ENCODE results near the gene TARBP1.

The TARBP1 gene

DNA sequence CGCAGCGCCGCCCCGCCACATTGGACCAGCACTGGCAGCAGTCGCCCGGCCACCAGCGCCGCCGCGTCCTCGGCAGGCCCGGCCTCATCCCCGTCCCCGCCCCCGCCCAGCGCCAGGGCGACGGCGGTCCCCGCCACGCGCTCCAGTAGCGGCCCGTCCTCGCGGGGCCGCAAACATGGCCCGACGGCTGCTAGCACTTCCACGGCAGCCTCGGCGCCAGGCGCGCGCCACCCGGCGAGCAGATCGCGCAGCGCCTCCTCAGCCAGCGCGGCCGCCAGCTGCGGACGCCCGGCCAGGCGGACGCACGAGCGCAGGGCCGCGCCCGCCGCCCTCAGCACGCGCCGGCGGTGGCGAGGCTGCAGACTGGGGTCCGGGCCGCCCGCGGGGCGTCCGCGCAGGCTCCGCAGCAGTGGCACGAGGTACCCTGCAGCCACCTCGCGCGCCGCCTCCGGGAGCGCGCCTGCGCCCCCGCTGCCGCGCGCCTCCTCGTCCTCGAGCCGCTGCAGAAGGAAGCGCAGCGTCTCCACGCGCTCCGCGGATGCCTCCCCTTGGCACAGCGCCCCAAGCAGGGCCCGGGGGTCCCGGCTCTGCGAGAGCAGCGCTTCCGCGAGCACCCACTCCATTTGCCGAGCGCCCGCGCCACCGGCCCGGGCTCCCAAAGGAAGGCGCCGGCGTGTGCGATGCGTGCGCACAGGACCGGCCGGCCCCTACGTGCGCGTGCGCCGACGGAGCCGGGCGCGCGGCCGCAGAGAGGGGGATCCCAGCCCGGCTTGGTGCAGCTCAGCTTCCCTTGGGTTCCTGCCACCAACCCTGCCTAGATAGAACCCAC lies at the start of gene TARBP1:
TSS of gene TARBP1 (minus strand) at position 699 of the 829 bp plus-strand sequence. CDS start at position 623, 76 bp downstream.
- TF ChIP-seq CTCF (conservative IDR thresholded peaks at IDR 0.05; ENCODE audit: low read depth, low read length), result no peak

DNA sequence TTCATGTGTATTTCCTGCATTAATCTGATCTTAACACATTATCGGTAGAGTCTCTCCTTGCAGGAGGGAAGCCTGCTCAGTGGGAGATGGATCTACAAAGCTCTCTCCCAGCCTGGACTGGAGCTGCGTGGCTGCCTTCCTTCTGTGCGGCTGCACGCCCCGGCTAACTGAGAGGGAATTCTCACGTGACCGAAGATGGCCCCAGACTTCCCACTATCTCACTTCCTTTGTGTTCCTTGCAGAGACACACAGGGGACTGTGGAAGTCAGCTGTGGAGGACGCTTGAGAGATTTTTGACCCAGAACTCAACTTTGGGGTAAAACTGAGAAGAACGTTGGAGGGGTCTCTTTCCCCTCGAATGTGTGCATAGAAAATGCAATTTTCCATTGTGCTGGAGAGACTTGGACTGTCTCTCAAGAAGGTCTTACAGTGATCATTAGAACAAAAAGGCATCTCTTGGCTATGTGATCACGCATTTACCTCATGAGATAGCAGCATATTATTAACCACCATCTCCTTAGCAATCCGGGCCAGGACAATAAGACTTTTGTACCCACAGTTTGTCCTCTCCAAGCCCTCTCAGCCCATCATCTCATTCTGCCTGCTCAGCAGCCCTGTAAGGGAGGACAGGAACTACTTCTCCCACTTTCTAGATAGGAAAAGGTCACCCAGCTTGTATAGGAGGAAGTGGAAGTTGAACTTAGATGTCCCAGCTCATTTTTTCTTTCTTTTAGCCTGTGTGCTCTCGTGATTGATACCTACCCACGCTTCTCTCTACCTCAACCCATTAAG lies 49.3 kb upstream of the TARBP1 start:
- no peak for TF ChIP-seq CTCF (conservative IDR thresholded peaks at IDR 0.05; ENCODE audit: low read depth, low read length)
- DNase-seq (ENCODE audit: low read depth), result no peak
- no peak overlapping the region for H3K4me3 ChIP-seq (ENCODE audit: low read depth, low read length)

More for the DNA sequence above, at the start of gene TARBP1:
- peak; percentile 73 for DNase-seq (ENCODE audit: low read depth)
- H3K4me3 ChIP-seq (ENCODE audit: low read depth, low read length), result peak within 1 kb of the TSS; percentile 76

- no peak overlapping the region for H3K4me3 ChIP-seq (ENCODE audit: low read depth, low read length)
- no peak for TF ChIP-seq CTCF (conservative IDR thresholded peaks at IDR 0.05; ENCODE audit: low read depth, low read length)
- no peak for DNase-seq (ENCODE audit: low read depth)
Observed at GRCh38 chr1:234527346-234527745, 48.4 kb upstream of the TARBP1 start.

- no peak for DNase-seq (ENCODE audit: low read depth)
- no peak overlapping the region for H3K4me3 ChIP-seq (ENCODE audit: low read depth, low read length)
- TF ChIP-seq CTCF (conservative IDR thresholded peaks at IDR 0.05; ENCODE audit: low read depth, low read length), result no peak
Observed at GRCh38 chr1:234526922-234527321, 47.9 kb upstream of the TARBP1 start.

DNA sequence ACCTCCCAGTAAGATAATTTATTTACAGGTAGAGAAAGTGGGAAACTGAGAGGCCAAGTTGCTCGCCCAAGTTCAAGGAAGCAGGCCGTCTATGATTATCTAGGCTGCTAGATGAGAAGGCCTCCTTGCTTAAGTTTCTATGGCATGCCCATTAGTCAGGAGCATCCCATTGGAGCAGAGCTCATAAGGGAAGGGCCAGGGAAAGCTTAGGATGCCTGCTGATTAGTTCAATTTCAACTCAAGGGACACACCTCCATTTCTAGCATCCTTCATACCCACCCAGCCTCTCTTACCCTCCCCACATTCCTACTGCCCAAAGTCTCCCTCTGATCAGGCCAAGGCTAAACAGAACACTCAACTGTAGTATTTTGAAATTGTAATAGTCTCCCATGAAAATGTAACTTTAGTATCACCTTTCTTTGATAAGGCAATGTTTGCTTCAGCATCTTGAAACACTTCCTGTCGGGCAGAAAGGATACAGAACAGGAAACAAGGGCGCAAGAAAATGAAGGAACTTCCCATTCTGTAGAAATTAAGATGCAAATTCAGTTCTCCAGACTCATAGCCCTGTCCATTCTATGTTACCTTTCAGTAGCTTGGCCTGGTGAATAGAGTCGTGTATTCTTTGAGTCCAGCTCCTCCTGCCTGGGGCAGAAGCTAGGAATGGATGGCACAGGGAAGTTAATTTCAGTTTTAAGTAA lies 46.3 kb upstream of the TARBP1 start:
- H3K4me3 ChIP-seq (ENCODE audit: low read depth, low read length), result no peak overlapping the region
- TF ChIP-seq CTCF (conservative IDR thresholded peaks at IDR 0.05; ENCODE audit: low read depth, low read length), result no peak
- DNase-seq (ENCODE audit: low read depth), result no peak

DNA sequence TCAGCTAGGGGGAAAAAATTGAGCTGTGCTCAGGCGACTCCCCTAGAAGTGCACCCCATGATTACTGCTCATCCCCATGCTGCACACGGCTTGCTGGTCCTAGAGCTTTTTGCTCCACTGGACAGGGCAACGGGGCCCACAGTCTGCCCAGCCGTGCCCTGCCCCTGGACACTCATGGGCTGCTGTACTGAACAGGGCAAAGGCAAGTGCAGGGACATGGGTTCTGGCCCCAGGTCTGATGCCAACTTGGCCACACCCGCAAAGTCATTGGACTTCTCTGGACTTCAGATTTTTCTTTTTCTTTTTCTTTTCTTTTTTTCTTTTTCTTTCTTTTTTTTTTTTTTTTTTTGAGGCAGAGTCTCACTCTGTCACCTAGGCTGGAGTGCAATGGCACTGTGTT lies 42.9 kb upstream of the TARBP1 start:
- no peak overlapping the region for H3K4me3 ChIP-seq (ENCODE audit: low read depth, low read length)
- no peak for TF ChIP-seq CTCF (conservative IDR thresholded peaks at IDR 0.05; ENCODE audit: low read depth, low read length)
- no peak for DNase-seq (ENCODE audit: low read depth)
